NK-92 (cell line): ENCODE measurements around the gene PTPRH.
"Not testable (repeated sequence)": the region's sequence is repeated elsewhere in the genome, so short reads cannot be mapped to it uniquely, and the experiment has no call there.

Source experiments
- DNase-seq: peaks from one replicate; lab custom pipeline; 2025; ENCODE audit not compliant: unreplicated experiment; lab: John Stamatoyannopoulos, UW

The PTPRH gene

DNA sequence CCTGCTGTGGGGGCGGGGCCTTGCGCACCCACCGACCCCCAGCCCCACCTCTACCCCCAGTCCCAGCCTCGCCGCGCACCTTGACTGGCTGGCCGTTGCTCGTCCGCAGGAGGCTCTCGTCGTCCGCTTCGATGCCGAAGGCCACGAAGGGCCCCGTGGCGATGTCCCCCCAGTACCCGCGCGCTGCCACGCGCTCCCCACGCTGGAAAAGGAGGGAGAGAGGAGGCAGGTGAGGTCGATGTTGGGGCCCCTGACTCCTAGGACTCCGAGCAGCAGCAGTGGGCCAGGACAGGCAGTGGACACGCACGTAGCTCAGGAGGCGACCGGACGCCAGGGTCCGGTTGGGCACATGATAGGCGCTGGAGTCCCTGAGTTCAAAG is 48.3 kb downstream of the PTPRH start:
- no peak for DNase-seq

DNA sequence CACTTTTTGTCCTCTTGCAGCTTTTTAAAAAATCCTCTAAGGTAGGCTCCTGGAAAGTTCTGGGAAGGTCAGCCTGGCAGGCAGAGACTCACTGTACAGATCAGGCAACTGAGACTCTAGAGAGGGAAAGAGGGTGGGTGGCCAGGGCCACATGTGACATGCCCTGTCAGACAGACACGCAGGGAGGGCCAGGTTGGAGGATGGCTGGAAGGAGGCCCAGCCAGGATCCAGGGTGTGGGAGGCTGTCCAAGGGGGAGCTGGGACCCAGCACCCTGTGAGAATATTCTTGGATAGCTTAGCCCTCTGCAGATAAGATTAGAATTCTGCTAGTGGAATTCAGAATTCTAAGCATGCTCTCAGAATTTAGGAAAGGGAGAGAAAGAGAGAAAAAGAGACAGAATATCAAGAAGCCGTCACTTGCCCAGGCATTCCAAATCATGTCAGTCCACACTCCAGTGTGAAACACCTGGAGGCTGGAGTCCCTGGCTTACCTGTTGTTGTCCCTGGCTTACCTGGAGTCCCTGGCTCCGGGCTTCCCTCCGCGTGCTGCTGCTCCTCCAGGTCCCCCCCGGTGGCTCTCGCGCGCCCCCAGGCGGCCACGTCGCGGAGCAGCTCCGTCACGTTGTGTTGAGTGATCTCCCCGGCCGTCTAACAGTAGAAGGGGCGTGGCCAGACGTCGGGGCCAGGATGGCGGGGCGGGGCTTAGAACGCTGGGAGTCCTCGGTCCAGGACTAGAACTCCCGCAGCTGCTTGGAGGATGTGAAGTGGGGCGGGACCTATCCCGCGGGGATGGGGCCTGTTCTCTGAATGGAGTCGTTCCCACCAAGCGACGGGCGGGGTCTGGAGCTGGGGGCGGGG is 48.9 kb downstream of the PTPRH start:
- no peak for DNase-seq

DNA sequence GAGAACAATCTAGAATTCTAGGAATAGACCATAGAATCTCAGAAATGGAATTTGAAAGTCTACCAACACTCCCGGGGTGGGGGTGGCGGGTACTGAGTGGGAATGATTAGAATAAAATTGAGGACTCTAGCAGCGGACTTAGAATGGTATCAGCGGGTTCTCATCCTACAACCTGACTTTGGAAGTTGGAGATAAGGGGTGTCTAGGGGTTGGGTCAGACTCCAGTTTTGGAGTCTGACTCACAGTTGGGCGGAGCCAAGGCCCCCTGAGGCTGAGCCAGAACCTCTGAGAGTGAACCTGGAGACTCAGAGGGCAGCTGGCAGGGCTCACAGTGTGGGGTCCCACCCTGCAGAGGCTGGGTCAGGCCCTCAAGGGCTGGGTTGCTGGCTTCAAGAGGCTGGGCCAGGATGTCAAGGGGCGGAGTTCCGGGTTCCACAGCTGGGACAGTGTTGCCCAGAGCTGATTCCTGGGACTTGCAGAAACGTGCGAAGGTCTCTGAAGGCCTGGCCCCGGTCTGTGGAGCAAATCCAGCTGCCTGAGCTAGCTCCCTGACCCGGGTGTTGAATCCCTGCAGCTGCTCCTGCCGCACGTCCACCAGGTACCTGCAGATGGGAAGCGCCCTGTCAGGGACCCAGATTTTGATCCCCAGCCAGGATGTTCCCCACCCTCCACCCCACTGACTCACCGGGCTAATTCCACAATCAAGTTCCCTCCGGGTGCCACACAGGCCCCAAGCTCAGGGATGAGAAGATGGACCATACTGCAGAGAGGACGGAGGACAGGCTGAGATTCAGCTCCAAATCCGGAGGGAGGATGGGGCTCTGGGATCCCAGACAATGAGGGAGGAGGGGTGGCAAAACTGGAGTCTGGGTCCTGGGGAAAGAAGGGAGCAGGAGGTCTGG is 50.2 kb downstream of the PTPRH start:
- no peak for DNase-seq

DNA sequence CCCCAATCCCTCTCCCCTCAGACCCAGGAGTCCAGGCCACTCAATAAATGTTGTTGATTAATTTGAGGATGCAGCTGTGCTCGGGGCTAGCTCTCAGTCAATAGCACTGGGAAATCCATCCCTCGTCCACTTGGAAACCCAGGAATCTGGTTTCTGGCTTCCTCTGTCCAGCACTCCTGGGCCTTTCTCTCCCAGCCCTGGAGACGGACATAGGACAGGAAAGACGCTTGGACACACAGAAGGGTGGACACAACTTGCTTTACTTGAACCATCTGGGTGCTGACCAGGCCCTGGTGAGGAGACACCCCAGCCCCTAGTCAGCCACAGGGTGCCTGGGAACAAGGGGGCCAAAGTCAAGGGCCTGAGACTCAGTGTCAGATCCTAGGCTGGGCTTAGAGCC is 50.9 kb downstream of the PTPRH start:
- DNase-seq: no peak

DNA sequence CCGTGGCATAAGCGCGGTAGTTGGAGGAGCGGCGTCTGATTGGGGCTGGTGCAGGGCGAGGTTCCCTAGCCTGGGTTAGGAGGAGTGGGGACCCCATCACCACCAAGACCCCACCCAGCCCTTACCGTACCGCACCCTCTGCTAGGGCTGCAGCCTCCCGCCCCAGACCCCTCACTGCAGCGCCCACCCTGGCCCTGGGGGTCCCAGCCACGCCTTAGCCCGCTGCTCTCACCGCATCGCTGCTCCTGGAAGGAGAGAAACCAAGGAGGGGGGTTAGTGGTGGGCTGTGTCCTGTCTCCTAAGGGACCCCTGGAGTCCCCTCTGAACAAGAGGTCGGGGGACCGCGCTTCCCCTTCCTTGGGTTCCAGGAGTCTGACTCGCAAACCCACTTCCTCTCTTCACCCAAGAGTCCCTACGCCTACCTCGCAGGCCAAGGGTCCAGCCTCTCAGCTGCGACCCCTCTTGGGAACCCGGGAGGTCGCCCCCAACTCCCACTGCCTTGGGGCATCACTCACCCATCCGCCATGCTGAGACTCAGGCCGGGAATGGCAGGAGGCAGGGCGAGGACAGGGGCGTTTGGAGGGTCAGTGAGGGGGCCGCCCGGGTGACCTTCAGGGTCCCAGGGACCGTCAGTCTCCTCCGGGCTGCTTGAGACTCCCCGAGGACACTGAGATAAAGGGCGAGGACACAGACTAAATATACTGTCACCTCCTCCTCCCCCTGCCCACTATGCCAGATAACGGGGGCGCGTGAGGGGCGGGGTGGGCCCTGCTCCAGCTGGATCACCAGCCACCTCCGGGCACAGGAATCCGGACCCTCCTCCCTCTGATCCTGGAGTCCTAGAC is 52.0 kb downstream of the PTPRH start, which contains the start of gene TNNI3:
Gene TNNI3, minus strand, starts transcription at position 669 of the 845 bp plus-strand sequence. Its CDS starts 143 bp downstream, at position 526.
- DNase-seq: no peak

DNA sequence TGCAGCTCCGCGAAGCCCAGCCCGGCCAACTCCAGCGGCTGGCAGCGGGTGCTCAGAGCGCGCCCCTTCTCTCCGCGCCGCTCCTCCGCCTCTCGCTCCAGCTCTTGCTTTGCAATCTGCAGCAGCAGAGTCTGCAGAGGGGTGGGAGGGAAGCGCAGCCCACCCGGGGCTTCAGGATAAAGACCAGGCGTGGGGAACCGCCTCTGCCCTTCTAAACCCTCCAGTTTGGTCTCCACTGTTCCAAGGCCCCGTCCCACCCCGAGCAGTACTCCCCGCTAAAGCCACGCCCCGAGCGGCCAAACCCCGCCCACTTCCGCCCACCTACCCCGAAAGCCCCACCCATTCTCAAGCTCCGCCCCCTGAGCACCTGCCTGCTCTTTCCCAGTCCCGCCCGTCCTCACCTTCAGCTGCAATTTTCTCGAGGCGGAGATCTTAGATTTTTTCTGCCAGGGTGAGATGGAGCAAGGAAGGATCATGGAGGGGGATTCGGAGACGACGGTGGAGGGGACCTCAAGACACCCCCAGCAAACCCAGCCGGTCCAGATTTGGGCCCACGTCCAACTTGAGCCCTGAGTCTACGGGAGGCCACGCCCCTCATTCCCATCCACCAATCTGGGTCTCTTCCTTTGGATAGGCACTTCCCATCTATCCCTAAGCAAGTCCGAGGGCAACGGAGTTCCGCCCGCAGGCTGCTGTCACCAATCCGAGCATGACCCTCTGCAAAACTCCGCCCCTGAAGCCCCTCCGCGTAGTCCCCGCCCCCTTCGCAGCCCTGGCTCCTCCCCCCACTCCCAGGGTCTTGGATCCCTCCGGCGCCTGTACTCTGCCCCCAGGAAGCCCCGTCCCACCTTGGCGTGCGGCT is 52.9 kb downstream of the PTPRH start:
- DNase-seq: no peak

DNA sequence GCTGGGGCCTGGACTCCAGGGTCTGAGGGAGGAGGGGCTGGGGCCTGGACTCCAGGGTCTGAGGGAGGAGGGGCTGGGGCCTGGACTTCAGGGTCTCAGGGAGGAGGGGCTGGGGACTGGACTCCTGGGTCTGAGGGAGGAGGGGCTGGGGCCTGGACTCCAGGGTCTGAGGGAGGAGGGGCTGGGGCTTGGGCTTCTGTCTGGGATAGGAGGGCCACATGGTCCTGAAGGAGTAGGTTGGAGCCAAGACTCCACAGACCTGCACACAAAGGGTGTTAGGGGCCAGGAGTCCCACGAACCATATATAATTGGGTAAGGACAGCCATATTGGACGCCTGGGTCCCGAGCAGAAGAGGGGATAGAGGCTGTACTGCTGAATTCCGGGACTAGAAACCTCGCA is 53.5 kb downstream of the PTPRH start:
- not testable (repeated sequence) for DNase-seq

DNA sequence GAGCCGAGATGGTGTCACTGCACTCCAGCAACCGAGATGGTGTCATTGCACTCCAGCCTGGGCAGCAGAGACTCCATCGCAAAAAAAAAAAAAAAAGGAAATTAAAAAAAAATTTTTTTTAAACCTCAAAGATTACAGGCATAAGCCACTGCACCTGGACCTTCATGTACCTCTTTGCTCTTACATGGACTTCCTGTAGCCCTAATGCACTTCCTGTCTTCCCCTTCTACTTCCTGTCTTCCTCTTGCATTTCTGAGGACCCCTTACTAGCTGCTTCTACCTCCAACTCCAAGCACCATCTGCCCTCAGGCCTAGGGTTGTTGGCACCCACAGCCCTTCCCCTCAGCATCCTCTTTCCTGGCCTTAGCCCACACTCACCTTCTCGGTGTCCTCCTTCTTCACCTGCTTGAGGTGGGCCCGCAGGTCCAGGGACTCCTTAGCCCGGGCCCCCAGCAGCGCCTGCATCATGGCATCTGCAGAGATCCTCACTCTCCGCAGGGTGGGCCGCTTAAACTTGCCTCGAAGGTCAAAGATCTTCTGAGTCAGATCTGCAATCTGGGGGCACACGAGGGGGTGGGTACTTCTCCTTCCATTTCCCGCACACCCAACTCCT is 55.5 kb downstream of the PTPRH start:
- no peak for DNase-seq

DNA sequence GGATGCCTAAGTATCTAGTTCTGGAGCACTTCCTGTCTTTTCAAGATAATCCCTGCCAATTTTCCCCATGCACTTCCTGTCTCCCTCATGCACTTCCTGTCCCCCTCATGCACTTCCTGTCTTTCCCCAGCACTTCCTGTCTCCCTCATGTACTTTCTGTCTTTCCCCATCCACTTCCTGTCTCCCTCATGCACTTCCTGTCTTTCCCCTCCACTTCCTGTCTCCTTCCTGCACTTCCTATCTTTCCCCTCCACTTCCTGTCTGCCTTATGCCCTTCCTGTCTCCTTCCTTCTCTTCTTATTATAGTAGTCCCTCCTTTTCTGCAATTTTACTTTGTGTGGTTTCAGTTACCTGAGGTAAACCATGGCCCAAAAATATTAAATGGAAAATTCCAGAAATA is 57.3 kb downstream of the PTPRH start:
- no peak for DNase-seq

DNA sequence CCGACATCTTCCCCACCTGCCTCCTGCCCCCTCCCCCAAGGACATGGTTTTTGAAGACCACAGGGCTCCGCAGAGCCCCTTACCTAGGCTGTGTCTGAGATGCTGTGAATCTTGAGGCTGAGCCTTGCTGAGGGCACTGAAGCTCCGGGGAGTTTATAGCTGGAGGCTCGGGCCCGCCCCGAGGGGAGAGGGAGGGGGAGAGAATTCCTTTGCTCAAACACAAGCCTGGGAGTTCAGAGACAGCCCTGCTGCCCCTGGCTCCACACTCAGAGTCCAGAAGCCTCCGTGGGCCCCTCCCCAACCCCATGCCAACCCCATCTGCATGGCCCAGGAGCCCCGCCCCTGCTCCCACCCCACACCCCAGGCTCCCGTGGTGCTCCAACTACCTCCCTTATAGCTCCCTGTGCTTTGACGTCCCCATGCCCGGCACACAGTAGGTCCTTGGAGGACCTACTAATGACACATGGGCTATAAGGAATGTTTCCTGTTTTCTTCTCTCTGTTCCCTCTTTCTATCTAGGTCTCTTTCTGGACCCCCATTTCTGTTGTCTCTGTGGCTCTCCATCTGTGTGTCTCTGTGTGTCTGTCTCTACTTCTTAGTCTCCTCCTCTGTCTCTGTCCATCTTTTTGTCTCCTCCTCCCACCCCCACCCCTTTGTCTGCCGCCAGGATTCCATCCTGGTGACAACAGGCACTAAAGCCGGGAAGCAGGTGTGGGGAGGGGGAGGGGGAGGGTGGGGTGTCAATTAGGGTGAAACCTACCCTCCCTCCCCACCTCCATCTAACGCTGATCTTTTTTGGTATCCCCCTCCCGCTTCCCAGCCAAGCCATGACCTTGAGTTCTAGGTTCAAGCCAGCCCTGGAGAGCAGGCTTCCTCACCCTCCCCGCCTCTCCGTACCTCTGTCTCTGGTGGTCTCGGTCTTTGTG is 60.0 kb downstream of the PTPRH start, which contains the start of gene TNNT1:
Gene TNNT1, minus strand, starts transcription at position 129 of the 926 bp plus-strand sequence. CDS start 2,049 bp downstream, outside the sequence.
- no peak for DNase-seq

DNA sequence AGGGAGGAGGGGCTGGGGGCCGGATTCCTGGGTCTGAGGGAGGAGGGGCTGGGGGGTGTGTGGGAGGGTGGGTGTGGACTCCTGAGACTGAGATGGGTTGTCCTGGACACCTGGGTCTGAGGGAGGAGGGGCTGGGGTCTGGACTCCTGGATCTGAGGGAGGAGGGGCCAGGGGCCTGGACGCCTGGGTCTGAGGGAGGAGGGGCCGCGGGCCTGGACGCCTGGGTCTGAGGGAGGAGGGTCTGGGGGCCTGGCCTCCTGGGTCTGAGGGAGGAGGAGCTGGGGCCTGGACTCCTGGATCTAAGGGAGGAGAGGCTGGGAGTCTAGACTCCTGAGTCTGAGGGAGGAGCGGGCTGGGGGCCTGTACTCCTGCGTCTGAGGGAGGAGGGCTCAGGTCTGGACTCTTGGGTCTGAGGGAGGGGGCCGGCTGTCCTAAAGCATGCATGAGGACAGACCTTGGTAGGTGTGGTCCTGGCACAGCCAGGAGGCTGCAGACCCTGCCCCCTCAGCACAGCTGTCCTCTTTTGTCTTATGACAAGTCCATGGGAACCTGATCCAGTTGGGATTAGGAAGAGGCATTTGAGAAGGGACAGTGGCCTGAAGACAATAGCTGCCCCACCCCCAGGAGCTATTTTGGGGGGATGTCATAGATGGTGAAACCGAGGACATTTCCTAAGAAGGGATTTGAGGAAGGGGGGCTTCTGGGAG is 61.6 kb downstream of the PTPRH start:
- DNase-seq: no peak

DNA sequence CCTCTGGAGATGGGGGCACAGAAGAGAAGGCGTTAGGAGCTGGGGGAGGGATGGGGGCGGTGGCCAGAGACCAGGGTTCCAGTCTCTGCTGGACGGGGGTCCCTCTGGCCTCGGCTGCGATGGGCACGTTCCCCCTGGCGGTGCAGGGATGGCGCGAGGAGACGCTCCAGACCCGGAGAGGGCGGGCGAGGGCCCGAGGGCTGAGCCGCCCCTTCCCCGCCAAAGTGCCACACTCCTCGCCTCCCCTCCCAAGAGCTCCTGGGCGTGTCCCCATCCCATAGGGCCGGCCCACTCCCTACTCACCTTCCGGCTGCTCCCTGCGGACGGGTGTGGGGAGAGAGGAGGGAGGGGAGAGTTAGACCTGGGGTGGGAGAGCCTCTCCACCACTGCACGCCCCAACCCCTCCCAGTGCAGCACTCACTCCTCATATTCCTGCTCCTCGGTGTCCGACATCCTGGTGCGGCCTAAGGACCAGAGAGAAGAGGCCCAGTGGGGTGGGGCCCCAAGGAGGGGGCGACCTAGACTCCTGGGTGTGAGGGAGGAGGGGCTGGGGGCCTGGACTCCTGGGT is 62.5 kb downstream of the PTPRH start:
- no peak for DNase-seq

DNA sequence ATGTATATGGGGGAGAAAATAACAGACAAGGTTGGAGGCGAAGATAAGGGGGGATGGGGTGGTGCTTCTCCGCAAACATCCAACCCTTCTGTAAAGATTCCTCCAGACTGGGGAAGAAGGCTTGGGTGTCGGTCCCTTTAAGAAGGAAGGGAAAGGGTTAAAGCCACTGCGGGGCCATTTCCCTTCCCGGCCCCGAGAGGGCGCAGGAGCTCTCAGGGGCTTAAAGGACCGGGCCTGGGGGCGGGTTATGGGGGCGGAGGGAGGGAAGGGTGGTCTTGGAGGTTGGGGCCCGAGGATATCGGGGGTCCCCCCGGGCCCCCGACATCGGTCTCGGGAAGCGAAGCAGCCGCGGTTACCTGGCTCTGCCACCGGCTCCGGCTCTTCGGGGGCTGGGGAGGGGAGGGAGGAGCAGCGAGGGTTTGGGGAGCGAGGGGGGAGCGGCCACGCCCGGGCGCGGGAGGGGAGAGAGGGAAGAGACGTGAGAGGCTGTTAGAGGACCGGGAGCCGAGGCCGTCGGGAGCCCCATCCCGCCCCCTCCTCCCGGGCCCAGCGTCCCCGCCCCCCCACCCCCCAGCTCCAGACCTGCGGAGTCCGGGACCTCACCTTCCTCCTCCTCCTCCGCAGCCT is 63.1 kb downstream of the PTPRH start:
- DNase-seq: no peak

DNA sequence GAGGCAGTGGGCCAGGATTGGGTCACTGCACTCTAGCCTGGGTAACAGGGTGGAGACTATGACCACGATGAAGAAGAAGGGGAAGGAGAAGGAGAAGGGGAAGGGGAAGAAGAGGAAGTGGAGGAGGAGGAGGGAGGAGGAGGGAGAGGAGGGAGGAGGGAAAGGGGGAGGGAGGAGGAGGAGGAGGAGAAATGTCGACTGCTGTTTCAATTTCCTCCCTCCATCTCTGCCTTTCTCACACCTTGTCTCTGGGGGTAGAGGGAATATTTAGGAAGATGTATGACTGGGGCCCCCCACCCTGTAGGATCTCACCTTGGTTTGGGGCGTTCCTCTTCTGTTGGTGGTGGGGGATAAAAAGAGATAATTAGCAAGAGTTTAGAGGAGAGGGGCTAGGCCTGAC is 64.1 kb downstream of the PTPRH start:
- no peak for DNase-seq

DNA sequence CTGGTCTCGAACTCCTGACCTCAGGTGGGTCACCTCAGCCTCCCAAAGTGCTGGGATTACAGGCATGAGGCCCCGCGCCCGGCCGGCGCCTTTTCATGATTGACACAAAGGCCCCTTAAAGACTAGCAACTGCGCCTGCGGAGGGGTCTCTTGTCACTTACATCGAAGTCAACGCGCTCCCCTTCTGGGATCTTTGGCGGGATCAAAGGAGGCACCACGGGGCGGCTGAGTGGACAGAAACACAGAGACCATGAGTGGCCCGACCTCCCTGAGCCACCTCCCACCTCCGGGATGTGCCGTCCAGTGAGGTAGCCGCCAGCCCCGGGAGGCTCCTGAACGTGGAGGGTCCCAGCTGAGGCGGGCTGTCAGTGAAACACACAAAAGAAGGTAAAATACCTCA is 67.6 kb downstream of the PTPRH start:
- no peak for DNase-seq

DNA sequence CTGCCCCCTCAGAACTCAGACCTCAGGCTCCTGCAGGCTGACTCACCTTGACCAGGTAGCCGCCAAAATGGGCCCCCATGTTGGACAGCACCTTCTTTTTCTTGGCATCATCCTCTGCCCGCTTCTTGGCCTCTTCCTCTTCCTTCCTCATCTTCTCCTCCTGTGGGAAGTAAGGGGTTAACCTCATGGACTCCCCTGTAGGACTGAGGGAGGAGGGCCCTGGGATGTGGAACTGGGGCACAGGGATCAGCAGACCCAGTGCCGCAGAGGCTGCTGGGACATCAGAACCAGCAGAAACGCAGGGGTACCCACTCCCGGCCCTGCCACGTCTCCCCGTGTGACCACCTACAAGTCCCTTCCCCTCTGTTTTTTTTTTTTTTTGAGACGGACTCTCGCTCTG is 71.4 kb downstream of the PTPRH start:
- no peak for DNase-seq
